K562 (cell line): ENCODE measurements around the gene PRMT2. TPM values are rescaled to one million over a fixed set of nuclear protein-coding genes. Genes with fewer than 3 reads are reported as not detected.

Source experiments
- ATAC-seq: fragments of 200-7000 bp; cut with Tn5 transposase; 3 replicates; pipeline ENCODE4 v1.9.1; 2020; ENCODE audit warnings: moderate library complexity
- BruUV-seq: library from RNA; stranded (reverse); fragments of 400-500 nt; replicated peaks from 2 replicates; lab custom pipeline; 2021; lab: Mats Ljungman, UMichigan
- CTCF ChIA-PET: fragments of 300-600 bp; formaldehyde crosslinking; extraction: SDS; loops from one replicate; lab custom pipeline; 2021; ENCODE audit warnings: low intra/inter-chr PET ratio; lab: Yijun Ruan, JAX
- POLR2A ChIA-PET: fragments of 300-600, 350-650 bp; sonication (Branson Sonifier 250); formaldehyde crosslinking; extraction: SDS; loops from one replicate; lab custom pipeline; 2021; ENCODE audit warnings: antibody characterized with exemption, inconsistent platforms; lab: Yijun Ruan, JAX
- DNase-seq, 4 experiments: peaks; one replicate each; pipeline versions ENCODE4 v3.0.0 to v3.0.0-alpha.2; 2011 to 2018; ENCODE audit warnings: low spot score in 3 of 4, mixed read lengths in 3 of 4; ENCODE audit errors: extremely low read depth in 1 of 4
- FAIRE-seq: peaks from 2 replicates; lab custom pipeline; 2011; peaks lifted over from hg19 to GRCh38; lab: Jason Lieb, UNC
- H2AFZ ChIP-seq: 2 replicates; pipeline ENCODE4 v1.6.0; 2011; ENCODE audit warnings: low read depth, low read length, control low read depth, inconsistent platforms
- H3K27ac ChIP-seq: fragments of 200-600 bp; 3 replicates; pipeline ENCODE4 v1.8.0; 2011; ENCODE audit warnings: low read depth, mild to moderate bottlenecking, control low read depth, inconsistent platforms, low read length, moderate library complexity, mixed read lengths; ENCODE audit errors: extremely low read depth
- H3K27me3 ChIP-seq, 2 experiments: fragments of 300-600 bp in 1 of 2; 2 replicates in 1 of 2; 3 replicates in 1 of 2; pipeline versions ENCODE4 v1.6.0 to v1.8.0; 2011; ENCODE audit warnings: inconsistent platforms in 2 of 2, low read length in 2 of 2, mild to moderate bottlenecking in 1 of 2, mixed read lengths in 1 of 2, moderate library complexity in 1 of 2; ENCODE audit not compliant: control insufficient read depth in 2 of 2, insufficient read depth in 2 of 2
- H3K36me3 ChIP-seq: fragments of 300-600 bp; 3 replicates; pipeline ENCODE4 v1.8.0; 2011; ENCODE audit warnings: mild to moderate bottlenecking, low read length, inconsistent platforms; ENCODE audit not compliant: control insufficient read depth, insufficient read depth
- H3K4me1 ChIP-seq, 2 experiments: fragments of 200-600 bp in 1 of 2; replicated peaks in 1 of 2; 2 replicates in 1 of 2; 3 replicates in 1 of 2; pipeline versions ENCODE4 v1.5.1 to v1.8.0; 2011; ENCODE audit warnings: inconsistent platforms in 2 of 2, low read length in 2 of 2, mild to moderate bottlenecking in 1 of 2, mixed read lengths in 1 of 2, moderate library complexity in 1 of 2; ENCODE audit not compliant: control insufficient read depth in 2 of 2, insufficient read depth in 2 of 2
- H3K4me2 ChIP-seq: 2 replicates; pipeline ENCODE4 v1.6.1; 2011; ENCODE audit warnings: low read length, control low read depth, inconsistent platforms, mixed read lengths; ENCODE audit not compliant: insufficient read depth
- H3K4me3 ChIP-seq: fragments of 200-600 bp; sonication (generic), shearing (Covaris generic); 2 replicates; pipeline ENCODE4 v1.5.1; 2016; ENCODE audit warnings: control low read depth, inconsistent platforms
- H3K79me2 ChIP-seq: fragments of 200-600 bp; 3 replicates; pipeline ENCODE4 v1.8.0; 2011; ENCODE audit warnings: low read length, inconsistent platforms; ENCODE audit not compliant: control insufficient read depth, insufficient read depth
- H3K9ac ChIP-seq, 2 experiments: 2 replicates each; pipeline versions ENCODE4 v1.6.0 to v1.6.1; 2011; ENCODE audit warnings: low read depth in 2 of 2, low read length in 2 of 2, control low read depth in 1 of 2, inconsistent platforms in 1 of 2, mild to moderate bottlenecking in 1 of 2, mixed read lengths in 1 of 2; ENCODE audit not compliant: insufficient read depth in 1 of 2
- H3K9me1 ChIP-seq: one replicate; pipeline ENCODE4 v1.6.0; 2011; ENCODE audit warnings: inconsistent platforms, mild to moderate bottlenecking, low read length, moderate library complexity; ENCODE audit not compliant: control insufficient read depth, insufficient read depth
- H3K9me3 ChIP-seq: replicated peaks from 2 replicates; pipeline ENCODE4 v1.5.1; 2011; ENCODE audit warnings: low read depth, low read length, inconsistent platforms; ENCODE audit not compliant: control insufficient read depth, insufficient read depth
- H4K20me1 ChIP-seq: replicated peaks from 2 replicates; pipeline ENCODE4 v1.6.1; 2011; ENCODE audit warnings: low read length, inconsistent platforms, mixed read lengths; ENCODE audit not compliant: control insufficient read depth, insufficient read depth
- IFI16 ChIP-seq: fragments of 250-450 bp; sonication (Bioruptor Pico); IDR thresholded peaks from 2 replicates; pipeline ENCODE4 v2.1.2; 2022; ENCODE audit warnings: mild to moderate bottlenecking, inconsistent platforms
- MYNN ChIP-seq, 2 experiments: sonication (generic); formaldehyde crosslinking in 1 of 2; IDR thresholded peaks; 2 replicates each; pipeline versions ENCODE4 v1.5.0 to v1.6.1; 2016 to 2020; ENCODE audit warnings: antibody characterized with exemption in 1 of 2, missing genetic modification reagents in 1 of 2
- SOX6 ChIP-seq: fragments of 450-650 bp; IDR thresholded peaks from 2 replicates; pipeline ENCODE4 v1.6.1; 2014; ENCODE audit warnings: mild to moderate bottlenecking
- TAF9B ChIP-seq: fragments of 450-650 bp; IDR thresholded peaks from 2 replicates; pipeline ENCODE4 v1.6.1; 2018; ENCODE audit warnings: mild to moderate bottlenecking; ENCODE audit not compliant: partially characterized antibody
- THRB ChIP-seq: fragments of 450-650 bp; formaldehyde crosslinking; conservative IDR thresholded peaks from 2 replicates; pipeline ENCODE4 v1.4.0; 2022; ENCODE audit warnings: mild to moderate bottlenecking, missing genetic modification characterization
- VEZF1 ChIP-seq: fragments of 200-800 bp; sonication (Bioruptor generic); IDR thresholded peaks from 2 replicates; pipeline ENCODE4 v1.6.1; 2017; ENCODE audit warnings: missing genetic modification characterization, missing compliant biosample characterization
- ZNF280A ChIP-seq: fragments of 450-650 bp; IDR thresholded peaks from 2 replicates; pipeline ENCODE4 v1.6.1; 2018; ENCODE audit warnings: mild to moderate bottlenecking, low read depth; ENCODE audit not compliant: partially characterized antibody
- ZNF740 ChIP-seq, 3 experiments: fragments of 200-800 bp in 1 of 3; sonication (Bioruptor generic) in 1 of 3; sonication (generic) in 1 of 3; formaldehyde crosslinking in 1 of 3; IDR thresholded peaks; 2 replicates each; pipeline versions ENCODE4 v1.6.1 to v1.8.0; 2016 to 2022; ENCODE audit warnings: mild to moderate bottlenecking in 2 of 3, missing compliant biosample characterization in 2 of 3, missing genetic modification characterization in 2 of 3, missing genetic modification reagents in 1 of 3
- WGBS: fragments of 100-300 bp; shearing (Covaris generic); methylation state at CpG from one replicate; pipeline ENCODE4 v1.1.6; 2016; ENCODE audit warnings: low coverage, mixed read lengths; ENCODE audit not compliant: insufficient coverage; ENCODE audit errors: missing lambda C conversion rate; 5-methylcytosine and 5-hydroxymethylcytosine counted together
- in situ Hi-C: fragments of 300-500 bp; cut with MboI; formaldehyde crosslinking; loops from 4 replicates; pipeline ENCODE4 v1.15.0; 2018; ENCODE audit warnings: inconsistent platforms, mixed read lengths
- intact Hi-C: fragments of 100-400 bp; cut with micrococcal nuclease; formaldehyde crosslinking; loops from 2 replicates; pipeline ENCODE4 v1.14.2; 2022
- polyA plus RNA-seq, 8 experiments: library from polyadenylated mRNA; depleted of rRNA in 4 of 8; stranded (reverse) in 5 of 8; unstranded in 3 of 8; fragments of >200 nt; fragmentation: Nextera tagmentation in 2 of 8; fragmentation: Illumina TruSeq in 1 of 8; extraction: Ambion mirVana in 2 of 8; extraction: Trizol in 1 of 8; gene quantifications; 2 replicates each; pipeline versions ENCODE4 v1.2.1 to v1.2.3, GENCODE V29; 2011 to 2014; ENCODE audit warnings: inconsistent platforms in 1 of 8, missing spikeins in 1 of 8
- total RNA-seq, 7 experiments: library from RNA; depleted of rRNA in 6 of 7; stranded (reverse); fragments of >200 nt in 6 of 7; fragmentation: Illumina TruSeq in 2 of 7; extraction: Trizol in 2 of 7; gene quantifications; 2 replicates each; pipeline versions ENCODE4 v1.2.1 to v1.2.3, GENCODE V29; 2011 to 2021; ENCODE audit warnings: low replicate concordance in 1 of 7

Gene PRMT2
- total and polyA plus RNA-seq, 9 of the 15 experiments (the other 6 are each of a cell fraction or from before 2014, with no cell fraction given): 37.2 to 85.7 (median 59.3) TPM

- ATAC-seq (peak; percentile 58; the same call in 2 of the 3 replicates), DNase-seq (peak; percentile 41 to 58 (median 44)), FAIRE-seq (no peak)
- 39% methylated on average over 7 of the region's 9 CpGs for WGBS
- Histone ChIP-seq H3K27ac (no peak overlapping the region), H3K36me3 (no peaks in the 10 kb centered on the region), H3K27me3 (peaks cover 27 to 28% of the 10 kb centered on the region in 2 experiments; a peak in 4 of 5 replicates), H2AFZ (no peak overlapping the region), H3K9me3 (no peaks in the 10 kb centered on the region), H3K9me1 (no peaks in the 10 kb centered on the region), H3K9ac (no peak overlapping the region), H3K79me2 (no peaks in the 10 kb centered on the region), H3K4me1 (peaks cover 16 to 20% of the 10 kb centered on the region in 2 experiments; a peak in 4 of 5 replicates), H3K4me2 (no peak overlapping the region), H3K4me3 (no peak overlapping the region), H4K20me1 (no peaks in the 10 kb centered on the region)
- intact Hi-C loops (no loop called here), in situ Hi-C loops (no loop called here)
- POLR2A ChIA-PET: interaction anchor here (0.6 to 1.0 kb wide), 2 partner anchors 50 to 306 kb away, joined by 3 to 4 read pairs; no protein-coding TSS in a partner anchor
- CTCF ChIA-PET: no interaction called here
- no TSS peak for BruUV-seq
- TF ChIP-seq TAF9B (no peak), MYNN (IDR thresholded peaks at IDR 0.05) (peak; percentile 96), MYNN (CRISPR knock-in tag; IDR thresholded peaks at IDR 0.05) (peak; percentile 39; the same call in 1 of the 2 replicates), ZNF740 (CRISPR knock-in tag; IDR thresholded peaks at IDR 0.05) (no peak; the same call in 1 of the 2 replicates), ZNF740 (tag; IDR thresholded peaks at IDR 0.05) (0 out of 4 replicates have a peak, but pooled peaks of 1 of the 2 experiments have one; percentile 29), THRB (CRISPR knock-in tag) (no peak), ZNF280A (no peak), VEZF1 (peak; percentile 50), SOX6 (no peak), IFI16 (CRISPR knock-in tag) (no peak)
These were observed 32.2 kb upstream of the PRMT2 start for GRCh38 chr21:46603228-46603627.
